Trophoblast cell (in vitro differentiated cells and primary cell): Measurements from ENCODE around the gene COA7.
A peak's percentile ranks its signal among the peaks of the same experiment; 100 is the strongest.
"Not testable (repeated sequence)": the region's sequence is repeated elsewhere in the genome, so short reads cannot be mapped to it uniquely, and the experiment has no call there.

Experiments
- DNase-seq, 2 donors: peaks; one replicate each; pipeline ENCODE4 v3.0.0-alpha.2; 2016
- H2AFZ ChIP-seq: 2 replicates; pipeline ENCODE4 v1.6.1; 2013; ENCODE audit warnings: low read length, moderate library complexity, mild to moderate bottlenecking; ENCODE audit not compliant: insufficient read depth, poor library complexity
- H2AK5ac ChIP-seq: 2 replicates; pipeline ENCODE4 v1.6.1; 2013; ENCODE audit warnings: mild to moderate bottlenecking, low read length
- H2BK120ac ChIP-seq: 2 replicates; pipeline ENCODE4 v1.6.1; 2013; ENCODE audit warnings: low read length, mild to moderate bottlenecking, moderate library complexity; ENCODE audit not compliant: insufficient read depth, poor library complexity
- H2BK12ac ChIP-seq: 2 replicates; pipeline ENCODE4 v1.6.1; 2013; ENCODE audit warnings: mild to moderate bottlenecking, low read length, moderate library complexity
- H2BK5ac ChIP-seq: 2 replicates; pipeline ENCODE4 v1.6.1; 2013; ENCODE audit warnings: low read length, low read depth, moderate library complexity, mild to moderate bottlenecking; ENCODE audit not compliant: poor library complexity
- H3K14ac ChIP-seq: 2 replicates; pipeline ENCODE4 v1.6.1; 2013; ENCODE audit warnings: mild to moderate bottlenecking, low read length
- H3K18ac ChIP-seq: 2 replicates; pipeline ENCODE4 v1.6.1; 2013; ENCODE audit warnings: mild to moderate bottlenecking, low read length
- H3K23ac ChIP-seq: 2 replicates; pipeline ENCODE4 v1.6.1; 2013; ENCODE audit warnings: low read length
- H3K27ac ChIP-seq: 2 replicates; pipeline ENCODE4 v1.5.1; 2013; ENCODE audit warnings: low read depth, mild to moderate bottlenecking, inconsistent platforms, low read length, moderate library complexity
- H3K27me3 ChIP-seq: 2 replicates; pipeline ENCODE4 v1.6.1; 2013; ENCODE audit warnings: inconsistent platforms, mild to moderate bottlenecking, low read length, moderate library complexity; ENCODE audit not compliant: insufficient read depth
- H3K36me3 ChIP-seq, 2 experiments: 1 replicate in 1 of 2; 2 replicates in 1 of 2; pipeline ENCODE4 v1.6.1; 2013; ENCODE audit warnings: low read length in 2 of 2, mild to moderate bottlenecking in 2 of 2, moderate library complexity in 1 of 2; ENCODE audit not compliant: insufficient read depth in 2 of 2, control insufficient read depth in 1 of 2
- H3K4ac ChIP-seq: 2 replicates; pipeline ENCODE4 v1.6.1; 2013; ENCODE audit warnings: low read depth, mild to moderate bottlenecking, low read length, moderate library complexity
- H3K4me1 ChIP-seq, 2 experiments: 1 replicate in 1 of 2; 2 replicates in 1 of 2; pipeline ENCODE4 v1.6.1; 2013; ENCODE audit warnings: low read length in 2 of 2, mild to moderate bottlenecking in 2 of 2, moderate library complexity in 1 of 2; ENCODE audit not compliant: insufficient read depth in 2 of 2, control insufficient read depth in 1 of 2
- H3K4me2 ChIP-seq: 2 replicates; pipeline ENCODE4 v1.6.1; 2013; ENCODE audit warnings: inconsistent platforms, mild to moderate bottlenecking, low read length, moderate library complexity
- H3K4me3 ChIP-seq: 2 replicates; pipeline ENCODE4 v1.5.1; 2013; ENCODE audit warnings: mild to moderate bottlenecking, low read depth, low read length, inconsistent platforms
- H3K79me1 ChIP-seq: one replicate; pipeline ENCODE4 v1.6.1; 2013; ENCODE audit warnings: low read length
- H3K79me2 ChIP-seq: 2 replicates; pipeline ENCODE4 v1.6.1; 2013; ENCODE audit warnings: low read length, mild to moderate bottlenecking; ENCODE audit not compliant: control insufficient read depth, insufficient read depth, poor library complexity
- H3K9ac ChIP-seq: 2 replicates; pipeline ENCODE4 v1.6.1; 2013; ENCODE audit warnings: mild to moderate bottlenecking, low read length
- H3K9me3 ChIP-seq: 2 replicates; pipeline ENCODE4 v1.6.1; 2013; ENCODE audit warnings: low read depth, mild to moderate bottlenecking, control low read depth, inconsistent platforms, low read length; ENCODE audit not compliant: insufficient read depth
- H4K12ac ChIP-seq: 2 replicates; pipeline ENCODE4 v1.6.1; 2013; ENCODE audit warnings: low read depth, mild to moderate bottlenecking, low read length, moderate library complexity
- H4K8ac ChIP-seq: 2 replicates; pipeline ENCODE4 v1.6.1; 2013; ENCODE audit warnings: low read depth, mild to moderate bottlenecking, low read length, moderate library complexity
- H4K91ac ChIP-seq: one replicate; pipeline ENCODE4 v1.6.1; 2013; ENCODE audit warnings: low read depth, mild to moderate bottlenecking, low read length, moderate library complexity
- WGBS: extraction: QIAGEN DNeasy Blood & Tissue Kit; methylation state at CpG from one replicate; pipeline ENCODE4 v1.1.7; 2013; ENCODE audit warnings: missing lambda C conversion rate; ENCODE audit not compliant: insufficient read length, insufficient coverage; ENCODE audit errors: extremely low coverage; 5-methylcytosine and 5-hydroxymethylcytosine counted together

COA7 gene

GRCh38 chr1:52725903-52726264 is 27.7 kb upstream of the COA7 start:
- Histone ChIP-seq H3K4me3 (no peak overlapping the region), H3K9me3 (no peaks in the 10 kb centered on the region), H3K23ac (no peak overlapping the region), H3K27me3 (no peaks in the 10 kb centered on the region), H2AK5ac (no peak overlapping the region), H4K8ac (no peak overlapping the region), H3K79me1 (peaks cover 2% of the 10 kb centered on the region), H3K36me3 (peaks cover 0 to 3% of the 10 kb centered on the region in 2 experiments), H3K4ac (no peak overlapping the region), H4K91ac (no peak overlapping the region), H2BK5ac (no peak overlapping the region), H3K18ac (no peak overlapping the region), H3K9ac (no peak overlapping the region), H3K79me2 (peaks cover 5% of the 10 kb centered on the region), H3K27ac (no peak overlapping the region), H4K12ac (no peak overlapping the region), H2BK12ac (no peak overlapping the region), H3K4me1 (no peaks in the 10 kb centered on the region), H2AFZ (no peak overlapping the region), H3K4me2 (peak overlapping the region; percentile 60), H2BK120ac (no peak overlapping the region), H3K14ac (no peak overlapping the region)
- DNase-seq, result no peak
- 100% methylated on average over 1 of the region's 6 CpGs for WGBS

- Histone ChIP-seq H4K8ac (no peak overlapping the region), H3K27ac (no peak overlapping the region), H4K91ac (no peak overlapping the region), H3K18ac (no peak overlapping the region), H3K79me1 (peaks cover 2% of the 10 kb centered on the region), H3K4me1 (no peaks in the 10 kb centered on the region), H2AK5ac (no peak overlapping the region), H3K4me2 (no peak overlapping the region), H3K36me3 (no peaks in the 10 kb centered on the region), H3K79me2 (peaks cover 5% of the 10 kb centered on the region), H3K23ac (no peak overlapping the region), H3K27me3 (no peaks in the 10 kb centered on the region), H4K12ac (no peak overlapping the region), H2BK120ac (no peak overlapping the region), H2BK5ac (no peak overlapping the region), H3K4ac (no peak overlapping the region), H3K9me3 (no peaks in the 10 kb centered on the region), H3K9ac (no peak overlapping the region), H3K14ac (no peak overlapping the region), H2AFZ (no peak overlapping the region), H2BK12ac (no peak overlapping the region), H3K4me3 (no peak overlapping the region)
- DNase-seq, result no peak
- WGBS, result no CpG with 5 or more reads among the region's 4 CpGs
Observed at GRCh38 chr1:52723260-52723659, 25.1 kb upstream of the COA7 start.

- H2BK12ac ChIP-seq, H2BK5ac ChIP-seq, H3K79me1 ChIP-seq, H2AK5ac ChIP-seq, H3K27me3 ChIP-seq, H3K9me3 ChIP-seq, H3K4ac ChIP-seq, H3K4me1 ChIP-seq, H2BK120ac ChIP-seq, H3K23ac ChIP-seq, H3K36me3 ChIP-seq, DNase-seq, H3K4me3 ChIP-seq, H4K91ac ChIP-seq, H3K79me2 ChIP-seq, H3K4me2 ChIP-seq, H2AFZ ChIP-seq, H3K9ac ChIP-seq, H3K14ac ChIP-seq, H4K8ac ChIP-seq, H3K18ac ChIP-seq, H4K12ac ChIP-seq, H3K27ac ChIP-seq: not testable (repeated sequence)
- WGBS, result no CpG with 5 or more reads among the region's 6 CpGs
Observed at GRCh38 chr1:52715296-52715695, 17.1 kb upstream of the COA7 start.

- no peak overlapping the region for H3K9ac ChIP-seq
Observed at GRCh38 chr1:52713590-52713989, 15.4 kb upstream of the COA7 start.

More at GRCh38 chr1:52713590-52713989, 15.4 kb upstream of the COA7 start:
- Histone ChIP-seq H3K14ac (no peak overlapping the region), H3K27me3 (no peaks in the 10 kb centered on the region), H4K8ac (no peak overlapping the region), H3K18ac (no peak overlapping the region), H3K27ac (no peak overlapping the region), H4K91ac (no peak overlapping the region), H2BK5ac (no peak overlapping the region), H3K79me2 (no peaks in the 10 kb centered on the region), H3K4ac (no peak overlapping the region), H3K23ac (no peak overlapping the region), H2AFZ (no peak overlapping the region), H2BK120ac (no peak overlapping the region), H3K4me2 (no peak overlapping the region), H2AK5ac (no peak overlapping the region), H3K4me3 (no peak overlapping the region), H2BK12ac (no peak overlapping the region), H4K12ac (no peak overlapping the region), H3K79me1 (no peaks in the 10 kb centered on the region), H3K36me3 (no peaks in the 10 kb centered on the region), H3K4me1 (peaks cover 0 to 7% of the 10 kb centered on the region in 2 experiments), H3K9me3 (no peaks in the 10 kb centered on the region)
- no peak for DNase-seq
- WGBS, result no CpG with 5 or more reads among the region's 4 CpGs
